HG03469 (cell line): ENCODE results near the gene OR7G1.
"Not testable (repeated sequence)": the region's sequence is repeated elsewhere in the genome, so short reads cannot be mapped to it uniquely, and the experiment has no call there.

Experiments used
- ATAC-seq: cut with Tn5 transposase; IDR thresholded peaks from one replicate; pipeline ENCODE4 v1.9.1; 2021; ENCODE audit warnings: mild to moderate bottlenecking, moderate library complexity, moderate number of reproducible peaks; ENCODE audit not compliant: unreplicated experiment

OR7G1 gene

DNA sequence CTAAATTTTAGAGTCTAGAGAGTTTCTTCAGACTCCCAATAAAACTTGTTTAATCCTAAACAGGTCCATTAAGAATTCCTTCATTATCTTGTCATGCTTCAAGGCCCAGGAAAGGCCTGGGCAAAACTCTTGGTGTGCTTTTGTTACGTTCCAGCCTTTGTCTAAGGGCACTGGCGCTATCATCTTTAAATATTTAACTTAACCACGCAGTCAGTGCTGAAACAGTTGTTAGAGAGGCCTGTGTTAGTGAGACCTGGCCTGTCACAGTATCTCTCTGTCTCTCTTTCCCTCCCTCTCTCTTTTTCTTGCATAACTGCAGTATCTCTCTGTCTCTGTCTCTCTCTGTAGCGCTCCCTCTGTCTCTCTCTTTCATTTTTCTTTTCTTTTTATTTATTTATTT lies 36.9 kb downstream of the OR7G1 start:
- ATAC-seq: no peak

DNA sequence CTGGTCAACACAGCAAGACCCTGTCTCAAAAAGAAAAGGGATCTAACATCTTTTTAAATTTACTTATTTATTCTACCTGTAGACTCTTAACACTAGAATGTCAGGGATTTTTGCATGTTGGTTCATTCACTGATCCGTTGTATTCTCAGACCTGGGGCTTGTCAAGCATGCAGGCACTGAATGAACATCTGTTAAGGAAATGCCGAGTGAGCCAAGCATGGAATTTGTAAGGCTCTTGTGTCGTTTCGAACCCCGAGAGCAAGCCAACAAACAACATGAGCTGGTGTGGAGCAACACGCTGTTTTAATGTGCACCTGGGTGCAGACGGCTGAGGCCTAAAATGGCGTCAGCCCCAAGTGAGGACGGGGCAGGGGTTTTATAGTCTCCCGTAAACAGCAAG lies 38.7 kb downstream of the OR7G1 start:
- ATAC-seq: no peak

DNA sequence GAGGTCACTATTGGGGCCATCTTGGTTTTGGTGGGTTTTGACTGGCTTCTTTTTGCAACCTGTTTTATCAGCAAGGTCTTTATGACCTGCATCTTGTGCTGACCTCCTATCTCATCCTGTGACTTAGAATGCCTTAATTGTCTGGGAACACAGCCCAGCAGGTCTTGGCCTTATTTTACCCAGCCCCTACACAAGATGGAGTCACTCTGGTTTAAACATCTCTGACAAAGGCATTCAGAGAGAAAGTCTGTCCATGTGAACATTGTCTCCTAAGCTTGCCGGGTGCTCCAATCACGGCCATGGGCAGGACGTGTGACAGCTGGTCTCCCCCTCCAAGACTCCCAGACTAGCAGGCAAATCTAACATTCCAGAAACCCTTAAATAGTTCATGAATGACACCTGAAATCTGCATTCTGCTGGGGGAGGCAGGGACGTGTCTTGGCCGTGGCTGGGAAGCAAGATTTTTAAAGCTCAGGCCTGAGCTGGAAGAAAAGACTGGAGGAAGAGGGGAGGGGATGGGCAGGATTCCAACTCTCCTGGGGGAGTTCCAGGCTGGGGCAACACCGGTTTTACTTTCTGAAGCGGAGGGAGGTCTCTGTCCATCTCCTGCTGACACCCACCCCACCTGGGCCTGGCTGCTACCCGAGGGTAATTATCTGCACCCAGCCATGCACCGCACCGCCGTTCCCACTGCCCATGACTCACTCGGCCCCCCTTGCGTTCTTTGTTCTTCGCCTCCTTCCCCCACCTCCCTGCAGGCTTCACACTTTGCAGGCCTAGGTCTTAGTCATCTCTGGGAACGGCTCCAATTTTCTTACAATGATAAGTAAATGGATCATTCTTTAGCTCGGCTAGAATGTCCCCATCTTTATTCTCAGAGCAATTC lies 40.3 kb downstream of the OR7G1 start:
- no peak for ATAC-seq

DNA sequence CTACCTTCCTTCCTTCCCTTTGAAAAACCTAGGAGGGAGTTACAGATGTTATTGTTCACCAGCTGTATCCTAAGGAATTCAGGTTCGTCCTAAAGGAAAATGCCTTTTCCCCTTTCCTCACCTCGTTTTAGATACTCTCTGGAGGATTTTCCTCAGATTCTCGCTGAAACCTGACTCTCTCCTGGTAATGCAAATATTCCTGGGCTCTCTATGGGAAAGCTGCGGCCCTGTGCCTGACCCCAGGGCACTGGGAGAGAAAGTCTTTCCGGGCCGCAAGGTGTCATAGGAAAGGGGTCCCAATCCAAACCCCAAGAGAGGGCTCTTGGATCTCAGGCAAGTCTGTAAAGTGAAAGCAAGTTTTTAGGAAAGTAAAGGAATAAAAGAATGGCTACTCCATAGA lies 41.8 kb downstream of the OR7G1 start:
- ATAC-seq: no peak

DNA sequence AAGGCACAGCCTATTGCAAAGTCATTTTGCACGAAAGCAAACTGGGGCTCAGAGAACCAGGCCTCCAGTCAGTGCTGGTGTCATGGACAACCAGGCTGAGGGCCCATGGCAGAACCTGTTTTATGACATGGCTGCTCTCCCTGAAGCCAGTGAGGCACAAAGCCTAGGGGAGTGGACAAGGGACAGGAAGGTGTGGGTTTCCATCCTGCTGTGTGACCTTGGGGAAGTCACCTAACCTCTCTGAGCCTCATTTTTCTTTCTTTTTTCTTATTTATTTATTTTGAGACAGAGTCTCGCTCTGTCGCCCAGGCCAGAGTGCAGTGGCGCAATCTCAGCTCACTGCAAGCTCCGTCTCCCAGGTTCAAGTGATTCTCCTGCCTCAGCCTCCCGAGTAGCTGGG lies 43.8 kb downstream of the OR7G1 start:
- ATAC-seq: not testable (repeated sequence)

DNA sequence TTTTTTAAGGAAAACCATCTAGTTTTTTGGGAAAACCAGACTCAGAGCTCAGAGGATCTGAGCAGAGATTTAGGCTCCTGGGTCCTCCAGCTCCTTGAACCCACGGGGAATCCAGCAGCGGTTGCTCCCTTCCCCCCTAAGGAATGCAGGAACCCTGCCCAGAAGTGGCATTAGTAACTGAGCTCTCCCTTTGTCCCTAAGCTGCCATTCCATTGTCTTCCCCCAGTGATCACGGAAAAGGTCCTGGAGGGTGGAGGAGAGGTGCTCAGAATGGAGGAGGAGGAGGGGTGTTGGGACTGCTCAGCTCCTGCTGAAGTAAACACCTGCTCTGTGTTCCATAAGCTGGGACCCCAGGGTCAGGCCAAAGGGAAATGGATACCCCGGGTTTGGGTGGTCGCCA lies 45.5 kb downstream of the OR7G1 start:
- ATAC-seq: no peak

DNA sequence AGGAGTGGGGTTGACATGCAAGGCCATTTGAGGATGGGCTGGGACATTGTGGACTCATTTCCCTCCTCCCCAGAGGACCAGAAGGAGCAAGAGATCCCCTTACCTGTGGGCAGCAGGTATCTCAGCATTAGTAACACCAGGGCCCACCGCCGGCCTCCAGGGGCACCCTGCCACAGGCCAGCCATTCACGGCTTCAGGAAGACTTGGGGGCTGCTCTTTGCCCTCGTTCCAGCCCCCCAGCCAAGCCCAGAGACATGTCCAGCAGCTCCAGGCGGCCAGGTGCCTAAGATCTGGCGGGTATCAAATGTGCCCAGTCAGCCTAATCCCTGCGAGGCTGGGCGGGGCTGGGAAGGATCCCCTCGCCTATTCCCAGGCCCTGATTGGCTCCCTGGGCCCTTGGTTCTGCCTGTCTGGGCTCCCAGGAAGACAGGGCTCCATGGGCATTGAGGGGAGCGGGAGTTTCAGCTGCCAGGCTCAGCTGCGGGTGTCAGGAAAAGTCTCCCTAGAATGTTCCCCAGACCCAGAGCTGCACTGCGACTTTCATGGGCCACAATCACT lies 50.0 kb downstream of the OR7G1 start:
- ATAC-seq: no peak
